Amniotic epithelial cell (primary cell): ENCODE results near the gene SLC29A2.
"Not testable (repeated sequence)": the region's sequence is repeated elsewhere in the genome, so short reads cannot be mapped to it uniquely, and the experiment has no call there.

Source experiments
- DNase-seq: peaks from one replicate; pipeline ENCODE4 v3.0.0-alpha.2; 2010; ENCODE audit warnings: low read depth

Gene SLC29A2

GRCh38 chr11:66333896-66334604 lies 37.5 kb downstream of the SLC29A2 start:
- no peak for DNase-seq

DNA sequence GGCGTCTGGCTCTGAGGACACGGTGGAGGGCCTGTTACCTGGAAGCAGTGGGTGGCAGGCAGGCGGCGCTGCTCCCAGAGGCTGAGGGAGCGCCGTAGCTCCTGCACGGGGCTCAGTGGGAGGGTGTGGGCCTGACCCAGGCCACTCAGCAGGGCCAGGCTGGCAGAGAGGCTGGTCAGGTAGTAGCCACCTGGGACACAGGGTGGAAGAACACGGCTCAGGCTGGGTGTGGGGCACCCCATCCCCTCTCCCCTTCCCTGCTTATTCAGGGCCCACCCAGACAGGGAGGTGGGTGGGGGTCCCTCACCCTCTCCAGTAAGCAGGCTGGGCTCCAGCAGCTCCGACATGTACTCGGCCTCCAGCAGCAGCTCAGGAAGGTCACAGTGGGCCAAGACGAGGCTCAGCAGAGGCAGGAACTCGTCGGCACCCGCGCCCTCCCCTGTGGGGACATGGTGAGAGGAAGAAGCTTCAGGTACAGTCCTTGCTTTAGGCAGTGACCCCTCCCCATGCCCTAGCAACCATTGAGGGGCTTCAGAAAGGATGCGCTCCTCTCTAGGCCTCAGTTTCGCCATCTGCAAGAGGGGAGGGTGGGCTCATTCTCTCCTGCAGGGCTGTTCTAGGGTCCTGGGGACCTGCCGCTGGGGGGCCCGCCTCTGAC lies 38.2 kb downstream of the SLC29A2 start:
- no peak for DNase-seq

- DNase-seq = no peak
Observed at GRCh38 chr11:66332371-66333219, 39.0 kb downstream of the SLC29A2 start.

DNA sequence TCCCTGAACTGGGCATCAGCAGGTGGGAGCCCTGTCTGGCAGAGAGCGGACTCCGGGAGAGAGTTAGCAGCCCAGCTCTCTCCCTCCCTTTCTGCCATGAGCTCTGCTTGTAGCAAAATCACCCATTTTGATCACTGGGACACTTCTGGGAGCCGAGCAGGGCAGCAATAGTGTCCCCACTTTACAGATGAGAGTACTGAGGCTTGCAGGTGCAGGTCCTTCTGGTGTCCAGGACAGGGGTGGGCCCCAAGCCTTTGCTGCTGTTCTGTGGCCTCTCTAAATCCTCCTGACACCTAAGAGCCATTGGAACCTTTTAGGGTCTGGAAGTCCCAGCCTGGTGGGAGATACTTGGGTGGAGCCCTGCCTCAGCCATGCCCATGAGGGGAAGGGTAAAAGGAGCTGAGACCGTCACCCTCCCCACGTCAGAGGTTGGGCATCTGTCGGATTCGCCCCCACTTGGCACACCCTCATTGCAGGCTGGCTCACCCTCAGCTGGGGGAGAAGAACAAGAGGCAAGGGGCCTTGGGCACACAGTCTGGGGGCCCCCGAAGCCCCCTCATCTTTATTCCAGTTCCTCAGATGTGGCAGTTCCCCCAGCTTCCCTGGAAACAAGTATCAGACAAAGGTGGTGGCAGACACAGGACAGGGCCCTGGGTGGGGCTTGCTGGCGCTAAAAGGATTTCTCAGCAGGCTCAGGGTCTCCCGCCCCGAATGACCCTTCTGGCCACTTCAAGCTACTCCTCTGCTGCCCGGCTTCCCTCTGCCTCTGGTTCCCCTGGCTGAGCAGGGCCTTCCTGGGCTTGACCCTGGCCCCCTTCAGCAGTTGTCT lies 39.8 kb downstream of the SLC29A2 start:
- DNase-seq = no peak

DNA sequence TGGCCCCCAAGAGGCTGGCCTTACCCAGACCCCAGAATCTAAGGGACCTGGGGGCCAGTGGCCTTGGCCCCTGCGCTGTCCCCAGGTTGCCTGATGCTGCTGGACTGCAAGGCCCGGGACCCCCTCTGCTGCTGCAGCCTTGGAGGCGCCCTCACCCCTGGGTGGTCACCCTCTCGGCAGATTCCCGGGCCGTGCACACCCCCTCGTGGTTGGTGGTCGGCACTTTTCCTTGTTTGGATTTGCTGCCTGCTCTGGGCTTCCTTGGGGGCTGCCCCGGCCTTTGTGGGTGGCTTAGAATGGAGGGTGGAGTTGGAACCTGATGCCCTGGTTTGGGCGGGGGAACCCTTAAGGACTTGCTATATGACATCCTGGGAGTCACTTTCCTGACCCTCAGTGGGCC lies 40.6 kb downstream of the SLC29A2 start:
- no peak for DNase-seq

- DNase-seq = no peak
Observed at GRCh38 chr11:66329165-66329673, 42.3 kb downstream of the SLC29A2 start.

DNA sequence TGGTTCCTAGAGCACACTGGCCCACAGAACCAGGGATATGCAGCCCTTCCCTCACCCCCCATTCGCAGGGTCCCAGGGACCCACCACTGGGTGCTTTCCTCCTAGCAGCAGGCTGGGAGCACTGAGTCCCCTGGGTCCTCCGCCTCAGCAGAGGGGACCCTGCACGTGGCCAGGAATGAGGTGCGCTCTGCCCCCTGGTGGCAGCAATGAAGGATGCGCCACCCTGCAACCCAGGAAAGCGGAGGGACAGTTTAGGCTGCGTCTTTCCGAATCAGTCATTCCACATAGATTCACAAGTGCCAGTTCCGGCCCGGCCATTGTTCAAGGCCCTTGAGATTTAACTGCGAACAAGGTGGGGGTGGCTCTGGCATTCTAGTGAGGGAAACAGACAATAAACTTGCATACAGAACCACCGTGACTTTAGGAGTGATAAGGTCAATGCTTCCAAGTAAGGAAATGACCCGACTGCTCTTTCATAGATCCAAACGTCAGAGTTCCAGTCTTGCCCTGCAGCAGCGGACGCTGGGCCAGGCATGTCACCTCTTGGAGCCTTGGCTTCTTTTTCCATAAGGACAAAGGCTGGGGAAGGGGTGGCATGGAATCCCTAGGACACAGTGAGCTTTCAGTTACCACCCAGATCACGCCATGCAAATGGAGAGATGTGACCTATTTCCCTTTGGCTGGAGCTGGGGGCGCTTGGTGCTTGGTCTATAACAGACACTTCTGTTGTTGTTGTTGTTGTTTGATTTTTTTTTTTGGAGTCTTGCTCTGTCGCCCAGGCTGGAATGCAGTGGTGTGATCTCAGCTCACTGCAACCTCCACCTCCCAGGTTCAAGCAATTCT lies 43.0 kb downstream of the SLC29A2 start:
- DNase-seq = peak; percentile 45

- DNase-seq = no peak
Observed at GRCh38 chr11:66328031-66328301, 43.6 kb downstream of the SLC29A2 start.

DNA sequence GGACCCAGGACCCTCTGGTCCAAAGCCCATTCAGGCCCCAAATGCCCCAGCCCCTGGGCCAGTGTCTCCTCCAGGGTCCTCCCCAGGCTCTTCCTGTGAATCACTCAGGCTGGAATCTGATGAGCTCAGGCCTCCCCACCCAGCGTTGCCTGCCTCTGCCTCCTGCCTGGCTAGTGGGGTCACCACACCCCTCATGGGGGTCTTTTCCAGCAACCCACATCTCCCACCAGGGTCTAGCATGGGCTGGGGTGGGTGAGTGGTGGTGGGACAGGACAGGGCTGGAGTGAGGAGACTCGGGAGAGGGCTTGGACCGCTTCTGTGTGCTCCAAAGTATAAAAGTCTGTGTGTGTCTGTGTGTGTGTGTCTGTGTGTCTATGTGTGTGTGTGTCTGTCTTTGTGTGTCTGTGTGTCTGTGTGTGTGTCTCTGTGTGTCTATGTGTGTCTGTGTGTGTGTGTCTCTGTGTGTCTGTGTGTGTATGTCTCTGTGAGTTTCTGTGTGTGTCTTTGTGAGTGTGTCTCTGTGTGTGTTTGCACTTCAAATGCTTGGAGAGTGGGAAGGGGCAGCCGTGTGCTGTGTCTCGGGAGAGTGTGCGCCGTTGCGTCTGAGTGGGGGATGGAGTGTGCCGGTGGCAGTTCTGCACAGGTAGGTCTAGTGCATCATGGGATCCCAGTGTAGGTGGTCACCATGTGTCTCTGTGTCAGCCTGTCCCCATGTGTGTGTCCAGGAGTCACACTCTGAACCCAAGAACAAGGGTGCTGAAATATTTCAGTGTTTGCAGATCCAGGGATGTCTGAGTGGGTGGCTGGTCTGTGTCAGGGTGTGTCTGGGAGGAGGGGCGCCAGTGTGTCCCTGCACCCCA lies 44.2 kb downstream of the SLC29A2 start:
- DNase-seq = peak; percentile 53

GRCh38 chr11:66326261-66327111 lies 45.1 kb downstream of the SLC29A2 start:
- DNase-seq = no peak

GRCh38 chr11:66325263-66325671 lies 46.3 kb downstream of the SLC29A2 start:
- no peak for DNase-seq

DNA sequence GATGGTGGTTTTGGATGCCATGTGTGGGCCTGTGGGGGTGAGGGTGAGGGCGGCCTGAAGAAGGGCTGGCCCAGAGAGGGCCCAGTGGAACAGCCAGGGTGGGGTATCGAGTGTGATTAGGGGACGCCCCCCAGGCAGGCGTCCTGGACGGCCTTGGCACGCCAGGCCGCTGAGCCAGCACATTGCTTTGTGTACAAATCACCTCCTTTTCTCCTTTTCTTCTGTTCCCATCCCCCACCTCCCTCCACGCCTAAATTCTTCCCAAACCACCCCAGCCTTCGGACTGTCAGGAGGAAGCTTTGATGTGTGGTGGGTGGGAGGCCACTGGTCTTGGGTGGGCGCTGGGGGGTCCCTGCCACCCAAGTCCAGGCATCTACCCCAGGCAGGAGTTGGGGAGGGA lies 46.9 kb downstream of the SLC29A2 start:
- DNase-seq = no peak

GRCh38 chr11:66323684-66324083 lies 47.9 kb downstream of the SLC29A2 start:
- no peak for DNase-seq

DNA sequence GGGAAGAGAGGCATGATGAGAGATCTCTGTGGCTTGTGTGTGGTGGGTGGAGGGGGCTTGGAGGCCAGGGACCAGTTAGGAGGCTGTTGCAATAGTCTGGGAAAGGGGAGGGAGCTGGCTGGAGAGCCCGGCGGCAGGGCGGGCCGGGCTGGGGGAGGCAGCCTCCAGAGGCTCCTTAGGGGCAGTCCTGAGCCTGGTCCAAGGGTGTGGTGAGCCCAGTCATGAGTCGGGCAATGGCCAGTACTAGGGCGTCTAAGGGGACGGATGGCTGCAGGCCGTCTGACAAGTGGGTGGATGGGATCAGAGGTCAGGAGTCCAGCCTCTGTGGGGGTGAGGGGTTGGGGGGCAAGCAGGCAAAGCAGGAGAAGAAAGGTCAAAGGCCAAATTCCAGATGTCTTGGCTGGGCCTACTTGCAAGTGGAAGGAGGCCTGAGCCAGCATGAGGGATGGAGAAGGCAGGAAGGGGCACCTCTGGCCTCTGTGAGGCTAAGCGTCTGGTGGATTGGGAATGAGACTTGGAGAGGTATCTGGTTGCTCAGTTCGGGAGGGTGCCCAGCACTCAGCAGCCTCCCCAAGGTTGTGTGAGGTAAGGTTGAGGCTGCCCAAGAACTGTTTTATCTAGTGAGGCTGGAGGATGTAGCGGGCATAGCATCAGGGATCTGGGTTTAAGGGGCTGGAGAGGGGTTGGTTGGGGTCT lies 48.7 kb downstream of the SLC29A2 start:
- peak; percentile 37 for DNase-seq

- no peak for DNase-seq
Observed at GRCh38 chr11:66321606-66322005, 50.0 kb downstream of the SLC29A2 start.

- not testable (repeated sequence) for DNase-seq
Observed at GRCh38 chr11:66320748-66321147, 50.8 kb downstream of the SLC29A2 start.

GRCh38 chr11:66320289-66320688 lies 51.3 kb downstream of the SLC29A2 start:
- DNase-seq = not testable (repeated sequence)

DNA sequence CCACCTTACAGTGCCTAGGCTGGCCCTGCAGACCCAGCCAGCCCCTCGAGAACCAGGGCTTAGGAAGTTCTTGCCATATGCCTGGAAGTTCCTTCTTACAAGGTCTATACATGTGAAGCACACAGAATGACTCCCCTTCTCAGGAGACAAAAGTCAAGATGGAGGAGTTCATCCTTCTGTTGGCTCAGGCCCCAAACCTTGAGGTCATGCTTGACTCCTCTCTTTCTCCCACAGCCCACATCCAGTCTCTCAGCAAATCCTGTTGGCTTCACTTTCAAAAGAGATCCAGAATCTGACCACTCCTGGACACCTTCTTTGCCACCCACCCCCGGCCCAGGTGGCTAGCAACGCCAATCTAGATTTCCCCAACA lies 53.0 kb downstream of the SLC29A2 start:
- peak; percentile 82 for DNase-seq
